Thyroid gland (tissue), 4 donors: ENCODE results near the gene DUOX1.

Experiments
- CTCF ChIP-seq, 6 experiments: fragments of 200-600 bp in 3 of 6; fragments of 450-650 bp in 3 of 6; sonication (generic) in 3 of 6; IDR thresholded peaks; one replicate each; pipeline ENCODE4 v1.5.1; 2016 to 2019; ENCODE audit warnings: antibody characterized with exemption in 6 of 6, mild to moderate bottlenecking in 2 of 6, inconsistent platforms in 1 of 6, moderate library complexity in 1 of 6
- POLR2A ChIP-seq, 2 donors: fragments of 450-650 bp; IDR thresholded peaks; one replicate each; pipeline ENCODE4 v1.6.1; 2017; ENCODE audit warnings: antibody characterized with exemption in 2 of 2, mild to moderate bottlenecking in 2 of 2, moderate library complexity in 1 of 2

DNA sequence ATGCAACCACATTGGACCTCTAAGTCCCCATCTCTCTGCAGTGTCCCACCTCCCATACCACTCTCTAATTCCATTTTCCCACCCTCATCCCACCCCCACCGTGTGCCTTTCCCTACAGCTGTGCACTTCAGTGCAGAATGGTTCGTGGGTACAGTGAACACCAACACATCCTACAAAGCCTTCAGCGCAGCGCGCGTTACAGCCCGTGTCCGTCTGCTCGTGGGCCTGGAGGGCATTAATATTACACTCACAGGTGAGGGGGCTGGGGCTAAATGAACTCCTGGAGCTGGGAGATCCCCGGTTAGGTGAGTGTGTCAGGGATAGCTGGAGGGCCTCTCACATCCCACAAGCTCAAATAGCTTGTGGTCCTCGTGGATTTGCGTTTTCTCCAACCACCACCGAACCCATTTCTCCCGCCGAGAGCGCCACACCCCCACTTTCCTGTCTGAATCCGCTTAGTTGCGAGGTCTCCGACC is 13.8 kb upstream of the DUOX1 start:
- TF ChIP-seq CTCF (IDR thresholded peaks at IDR 0.05) (no peak), POLR2A (IDR thresholded peaks at IDR 0.05) (no peak)
